HepG2 (cell line): Measurements from ENCODE around the gene WASHC3. TPM values are rescaled to one million over a fixed set of nuclear protein-coding genes. Genes with fewer than 3 reads are reported as not detected.

ENCODE experiments used
- AGO1 ChIP-seq: fragments of 200-400 bp; formaldehyde crosslinking; IDR thresholded peaks from 2 replicates; pipeline ENCODE4 v1.6.1; 2017; ENCODE audit warnings: mild to moderate bottlenecking, low read depth, low read length, moderate library complexity; ENCODE audit not compliant: poor library complexity, severe bottlenecking
- CCAR2 ChIP-seq: fragments of 200-400 bp; formaldehyde crosslinking; optimal IDR thresholded peaks from 2 replicates; pipeline ENCODE3; 2018; ENCODE audit warnings: low read depth, mild to moderate bottlenecking, low read length, moderate library complexity
- HNF4A ChIP-seq: sonication (generic); formaldehyde crosslinking; IDR thresholded peaks from 2 replicates; pipeline ENCODE4 v1.4.0; 2020; ENCODE audit warnings: missing genetic modification reagents
- ONECUT2 ChIP-seq: sonication (generic); formaldehyde crosslinking; IDR thresholded peaks from 2 replicates; pipeline ENCODE4 v1.4.0; 2020; ENCODE audit warnings: missing genetic modification reagents
- PHB2 ChIP-seq: fragments of 450-650 bp; IDR thresholded peaks from 2 replicates; pipeline ENCODE4 v1.6.1; 2018; ENCODE audit not compliant: partially characterized antibody
- SP2 ChIP-seq: sonication (generic); formaldehyde crosslinking; IDR thresholded peaks from 2 replicates; pipeline ENCODE4 v1.5.1; 2020; ENCODE audit warnings: mild to moderate bottlenecking, missing genetic modification reagents
- ZNF121 ChIP-seq: sonication (generic); formaldehyde crosslinking; IDR thresholded peaks from 2 replicates; pipeline ENCODE4 v1.5.0; 2020; ENCODE audit warnings: mild to moderate bottlenecking, missing genetic modification reagents
- ZNF329 ChIP-seq: sonication (generic); formaldehyde crosslinking; IDR thresholded peaks from 2 replicates; pipeline ENCODE4 v1.9.0; 2021; ENCODE audit warnings: low read depth, mild to moderate bottlenecking, missing genetic modification reagents
- ZNF547 ChIP-seq: sonication (generic); formaldehyde crosslinking; IDR thresholded peaks from 2 replicates; pipeline ENCODE4 v1.5.1; 2020; ENCODE audit warnings: mild to moderate bottlenecking, missing genetic modification reagents
- ZNF737 ChIP-seq: sonication (generic); formaldehyde crosslinking; IDR thresholded peaks from 2 replicates; pipeline ENCODE4 v1.5.0; 2020; ENCODE audit warnings: missing genetic modification reagents, mild to moderate bottlenecking, borderline replicate concordance
- polyA plus RNA-seq, 8 experiments: library from polyadenylated mRNA; depleted of rRNA in 3 of 8; stranded (reverse) in 7 of 8; unstranded in 1 of 8; fragments of >200 nt; fragmentation: Illumina TruSeq in 4 of 8; extraction: Trizol in 4 of 8; gene quantifications; 2 replicates each; pipeline versions ENCODE4 v1.2.1 to v1.2.3, GENCODE V29; 2011 to 2016; ENCODE audit warnings: low read depth in 4 of 8, missing spikeins in 1 of 8, mixed read lengths in 1 of 8; ENCODE audit not compliant: insufficient read depth in 1 of 8
- total RNA-seq, 5 experiments: library from RNA; depleted of rRNA; stranded (reverse); fragments of >200 nt; fragmentation: Illumina TruSeq; extraction: Trizol; gene quantifications; 2 replicates each; pipeline ENCODE4 v1.2.3, GENCODE V29; 2016; ENCODE audit warnings: low read depth in 1 of 5
- TF ChIP-seq, protein P1 (sequence below): IDR thresholded peaks from 2 replicates; pipeline ENCODE4 v1.6.1; 2018; ENCODE audit warnings: missing genetic modification reagents
- TF ChIP-seq, protein P2 (sequence below): IDR thresholded peaks from 2 replicates; pipeline ENCODE4 v1.6.1; 2016; ENCODE audit warnings: mild to moderate bottlenecking
- TF ChIP-seq, protein P3 (sequence below), 2 experiments: sonication (generic) in 1 of 2; formaldehyde crosslinking in 1 of 2; IDR thresholded peaks; 2 replicates each; pipeline versions ENCODE4 v1.6.1 to v1.9.0; 2014 to 2022; ENCODE audit warnings: antibody characterized with exemption in 1 of 2, borderline replicate concordance in 1 of 2, inconsistent platforms in 1 of 2, low read depth in 1 of 2, missing genetic modification reagents in 1 of 2
- TF ChIP-seq, protein P4 (sequence below), 2 experiments: sonication (generic) in 1 of 2; formaldehyde crosslinking in 1 of 2; IDR thresholded peaks; 2 replicates each; pipeline versions ENCODE4 v1.4.0 to v1.6.1; 2016 to 2020; ENCODE audit warnings: borderline replicate concordance in 1 of 2, low read depth in 1 of 2, mild to moderate bottlenecking in 1 of 2, missing genetic modification reagents in 1 of 2
- TF ChIP-seq, protein P5 (sequence below): sonication (generic); formaldehyde crosslinking; IDR thresholded peaks from 2 replicates; pipeline ENCODE4 v1.5.1; 2020; ENCODE audit warnings: missing genetic modification reagents, mild to moderate bottlenecking, borderline replicate concordance

The WASHC3 gene
- total and polyA plus RNA-seq, 2 of the 13 experiments (the other 11 are each of a cell fraction or from before 2014, with no cell fraction given) = 32.7 to 47.3 TPM

DNA sequence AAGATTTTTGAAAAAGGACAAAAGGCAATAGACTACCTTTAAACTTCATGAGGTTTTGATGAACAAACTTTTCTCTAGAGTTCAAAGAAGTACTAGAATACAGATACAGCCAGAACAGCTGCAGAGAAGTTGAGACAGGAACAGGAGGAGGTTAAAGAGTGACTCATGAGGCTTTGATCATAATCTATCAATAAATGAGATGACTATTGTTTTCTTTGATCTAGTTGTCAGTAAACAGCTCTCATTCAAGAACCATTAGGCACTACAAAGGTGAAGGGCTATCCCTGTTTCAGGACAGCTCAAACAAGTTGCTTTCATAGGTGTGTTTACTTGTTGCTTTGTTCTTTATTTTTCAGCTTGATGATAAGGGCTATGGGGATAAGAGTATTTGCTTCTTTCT is 2.4 kb downstream of the WASHC3 start (continued):
- no peak for TF ChIP-seq ONECUT2 (CRISPR knock-in tag)
- no peak for TF ChIP-seq CCAR2
- no peak for TF ChIP-seq ZNF329 (CRISPR knock-in tag)
- TF ChIP-seq, protein P1, sequence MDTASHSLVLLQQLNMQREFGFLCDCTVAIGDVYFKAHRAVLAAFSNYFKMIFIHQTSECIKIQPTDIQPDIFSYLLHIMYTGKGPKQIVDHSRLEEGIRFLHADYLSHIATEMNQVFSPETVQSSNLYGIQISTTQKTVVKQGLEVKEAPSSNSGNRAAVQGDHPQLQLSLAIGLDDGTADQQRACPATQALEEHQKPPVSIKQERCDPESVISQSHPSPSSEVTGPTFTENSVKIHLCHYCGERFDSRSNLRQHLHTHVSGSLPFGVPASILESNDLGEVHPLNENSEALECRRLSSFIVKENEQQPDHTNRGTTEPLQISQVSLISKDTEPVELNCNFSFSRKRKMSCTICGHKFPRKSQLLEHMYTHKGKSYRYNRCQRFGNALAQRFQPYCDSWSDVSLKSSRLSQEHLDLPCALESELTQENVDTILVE = 0 out of 2 replicates have a peak, but pooled peaks have one; percentile 45
- no peak for TF ChIP-seq ZNF737 (CRISPR knock-in tag)
- no peak for TF ChIP-seq ZNF547 (CRISPR knock-in tag)
- no peak for TF ChIP-seq AGO1
- TF ChIP-seq HNF4A (CRISPR knock-in tag) = 0 out of 2 replicates have a peak, but pooled peaks have one; percentile 21
- TF ChIP-seq SP2 = no peak
- no peak for TF ChIP-seq PHB2
- TF ChIP-seq, protein P2, sequence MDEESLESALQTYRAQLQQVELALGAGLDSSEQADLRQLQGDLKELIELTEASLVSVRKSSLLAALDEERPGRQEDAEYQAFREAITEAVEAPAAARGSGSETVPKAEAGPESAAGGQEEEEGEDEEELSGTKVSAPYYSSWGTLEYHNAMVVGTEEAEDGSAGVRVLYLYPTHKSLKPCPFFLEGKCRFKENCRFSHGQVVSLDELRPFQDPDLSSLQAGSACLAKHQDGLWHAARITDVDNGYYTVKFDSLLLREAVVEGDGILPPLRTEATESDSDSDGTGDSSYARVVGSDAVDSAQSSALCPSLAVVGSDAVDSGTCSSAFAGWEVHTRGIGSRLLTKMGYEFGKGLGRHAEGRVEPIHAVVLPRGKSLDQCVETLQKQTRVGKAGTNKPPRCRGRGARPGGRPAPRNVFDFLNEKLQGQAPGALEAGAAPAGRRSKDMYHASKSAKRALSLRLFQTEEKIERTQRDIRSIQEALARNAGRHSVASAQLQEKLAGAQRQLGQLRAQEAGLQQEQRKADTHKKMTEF (CRISPR knock-in tag) = peak; percentile 89
- TF ChIP-seq, protein P3, sequence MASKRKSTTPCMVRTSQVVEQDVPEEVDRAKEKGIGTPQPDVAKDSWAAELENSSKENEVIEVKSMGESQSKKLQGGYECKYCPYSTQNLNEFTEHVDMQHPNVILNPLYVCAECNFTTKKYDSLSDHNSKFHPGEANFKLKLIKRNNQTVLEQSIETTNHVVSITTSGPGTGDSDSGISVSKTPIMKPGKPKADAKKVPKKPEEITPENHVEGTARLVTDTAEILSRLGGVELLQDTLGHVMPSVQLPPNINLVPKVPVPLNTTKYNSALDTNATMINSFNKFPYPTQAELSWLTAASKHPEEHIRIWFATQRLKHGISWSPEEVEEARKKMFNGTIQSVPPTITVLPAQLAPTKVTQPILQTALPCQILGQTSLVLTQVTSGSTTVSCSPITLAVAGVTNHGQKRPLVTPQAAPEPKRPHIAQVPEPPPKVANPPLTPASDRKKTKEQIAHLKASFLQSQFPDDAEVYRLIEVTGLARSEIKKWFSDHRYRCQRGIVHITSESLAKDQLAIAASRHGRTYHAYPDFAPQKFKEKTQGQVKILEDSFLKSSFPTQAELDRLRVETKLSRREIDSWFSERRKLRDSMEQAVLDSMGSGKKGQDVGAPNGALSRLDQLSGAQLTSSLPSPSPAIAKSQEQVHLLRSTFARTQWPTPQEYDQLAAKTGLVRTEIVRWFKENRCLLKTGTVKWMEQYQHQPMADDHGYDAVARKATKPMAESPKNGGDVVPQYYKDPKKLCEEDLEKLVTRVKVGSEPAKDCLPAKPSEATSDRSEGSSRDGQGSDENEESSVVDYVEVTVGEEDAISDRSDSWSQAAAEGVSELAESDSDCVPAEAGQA (IDR thresholded peaks at IDR 0.05; ENCODE audit: low read depth) = no peak
- TF ChIP-seq, protein P3 (CRISPR knock-in tag; IDR thresholded peaks at IDR 0.05; ENCODE audit: borderline replicate concordance) = no peak
- TF ChIP-seq ZNF121 (CRISPR knock-in tag) = no peak
- TF ChIP-seq, protein P4, sequence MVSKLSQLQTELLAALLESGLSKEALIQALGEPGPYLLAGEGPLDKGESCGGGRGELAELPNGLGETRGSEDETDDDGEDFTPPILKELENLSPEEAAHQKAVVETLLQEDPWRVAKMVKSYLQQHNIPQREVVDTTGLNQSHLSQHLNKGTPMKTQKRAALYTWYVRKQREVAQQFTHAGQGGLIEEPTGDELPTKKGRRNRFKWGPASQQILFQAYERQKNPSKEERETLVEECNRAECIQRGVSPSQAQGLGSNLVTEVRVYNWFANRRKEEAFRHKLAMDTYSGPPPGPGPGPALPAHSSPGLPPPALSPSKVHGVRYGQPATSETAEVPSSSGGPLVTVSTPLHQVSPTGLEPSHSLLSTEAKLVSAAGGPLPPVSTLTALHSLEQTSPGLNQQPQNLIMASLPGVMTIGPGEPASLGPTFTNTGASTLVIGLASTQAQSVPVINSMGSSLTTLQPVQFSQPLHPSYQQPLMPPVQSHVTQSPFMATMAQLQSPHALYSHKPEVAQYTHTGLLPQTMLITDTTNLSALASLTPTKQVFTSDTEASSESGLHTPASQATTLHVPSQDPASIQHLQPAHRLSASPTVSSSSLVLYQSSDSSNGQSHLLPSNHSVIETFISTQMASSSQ (IDR thresholded peaks at IDR 0.05; ENCODE audit: low read depth) = peak; percentile 88
- TF ChIP-seq, protein P4 (CRISPR knock-in tag; IDR thresholded peaks at IDR 0.05; ENCODE audit: borderline replicate concordance) = peak; percentile 86; the same call in 1 of the 2 replicates
- TF ChIP-seq, protein P5, sequence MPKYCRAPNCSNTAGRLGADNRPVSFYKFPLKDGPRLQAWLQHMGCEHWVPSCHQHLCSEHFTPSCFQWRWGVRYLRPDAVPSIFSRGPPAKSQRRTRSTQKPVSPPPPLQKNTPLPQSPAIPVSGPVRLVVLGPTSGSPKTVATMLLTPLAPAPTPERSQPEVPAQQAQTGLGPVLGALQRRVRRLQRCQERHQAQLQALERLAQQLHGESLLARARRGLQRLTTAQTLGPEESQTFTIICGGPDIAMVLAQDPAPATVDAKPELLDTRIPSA (CRISPR knock-in tag) = no peak
